ENCODE data around the gene AP3B1. TPM values are rescaled to one million over a fixed set of nuclear protein-coding genes. Genes with fewer than 3 reads are reported as not detected.
A peak's percentile ranks its signal among the peaks of the same experiment; 100 is the strongest.
"Not testable (repeated sequence)": the region's sequence is repeated elsewhere in the genome, so short reads cannot be mapped to it uniquely, and the experiment has no call there.

Gene AP3B1
- total RNA-seq, 4 donors from 2014 or later: 31.2 to 42.1 (median 36.2) TPM

DNA sequence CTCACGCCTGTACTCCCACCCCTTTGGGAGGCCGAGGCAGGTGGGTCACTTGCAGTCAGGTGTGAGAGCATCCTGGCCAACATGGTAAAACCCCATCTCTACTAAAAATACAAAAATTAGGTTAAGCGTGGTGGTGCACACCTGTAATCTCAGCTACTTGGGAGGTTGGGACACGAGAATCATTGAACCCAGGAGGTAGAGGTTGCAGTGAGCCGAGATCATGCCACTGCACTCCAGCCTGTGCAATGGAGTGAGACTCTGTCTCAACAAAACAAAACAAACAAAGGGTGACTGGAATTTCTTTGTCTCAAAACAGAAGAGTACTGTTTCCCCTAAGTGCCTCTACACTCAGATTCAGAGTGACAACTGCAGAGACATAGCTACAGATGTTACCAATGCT is 116.1 kb downstream of the AP3B1 start:
- 98% methylated on average over 5 of the region's 5 CpGs for WGBS
- H3K27ac ChIP-seq (replicated peaks in 1 of 4): no peak overlapping the region
- H3K4me1 ChIP-seq: no peaks in the 10 kb centered on the region
- DNase-seq (ENCODE audit: extremely low spot score): no peak
- peaks cover 11 to 45% (median 23%) of the 10 kb centered on the region in 4 donors for H3K36me3 ChIP-seq
- intact Hi-C loops (cut with DNase I): no loop called here
- H3K4me3 ChIP-seq: no peak overlapping the region
- H3K27me3 ChIP-seq: no peaks in the 10 kb centered on the region
- H3K9me3 ChIP-seq: no peaks in the 10 kb centered on the region
- TF ChIP-seq, protein P1, sequence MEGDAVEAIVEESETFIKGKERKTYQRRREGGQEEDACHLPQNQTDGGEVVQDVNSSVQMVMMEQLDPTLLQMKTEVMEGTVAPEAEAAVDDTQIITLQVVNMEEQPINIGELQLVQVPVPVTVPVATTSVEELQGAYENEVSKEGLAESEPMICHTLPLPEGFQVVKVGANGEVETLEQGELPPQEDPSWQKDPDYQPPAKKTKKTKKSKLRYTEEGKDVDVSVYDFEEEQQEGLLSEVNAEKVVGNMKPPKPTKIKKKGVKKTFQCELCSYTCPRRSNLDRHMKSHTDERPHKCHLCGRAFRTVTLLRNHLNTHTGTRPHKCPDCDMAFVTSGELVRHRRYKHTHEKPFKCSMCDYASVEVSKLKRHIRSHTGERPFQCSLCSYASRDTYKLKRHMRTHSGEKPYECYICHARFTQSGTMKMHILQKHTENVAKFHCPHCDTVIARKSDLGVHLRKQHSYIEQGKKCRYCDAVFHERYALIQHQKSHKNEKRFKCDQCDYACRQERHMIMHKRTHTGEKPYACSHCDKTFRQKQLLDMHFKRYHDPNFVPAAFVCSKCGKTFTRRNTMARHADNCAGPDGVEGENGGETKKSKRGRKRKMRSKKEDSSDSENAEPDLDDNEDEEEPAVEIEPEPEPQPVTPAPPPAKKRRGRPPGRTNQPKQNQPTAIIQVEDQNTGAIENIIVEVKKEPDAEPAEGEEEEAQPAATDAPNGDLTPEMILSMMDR (IDR thresholded peaks at IDR 0.05): no peak
- TF ChIP-seq POLR2AphosphoS5 (IDR thresholded peaks at IDR 0.05): no peak
- TF ChIP-seq EP300 (IDR thresholded peaks at IDR 0.05): no peak
- TF ChIP-seq POLR2A (IDR thresholded peaks at IDR 0.05; ENCODE audit: low read depth): no peak

DNA sequence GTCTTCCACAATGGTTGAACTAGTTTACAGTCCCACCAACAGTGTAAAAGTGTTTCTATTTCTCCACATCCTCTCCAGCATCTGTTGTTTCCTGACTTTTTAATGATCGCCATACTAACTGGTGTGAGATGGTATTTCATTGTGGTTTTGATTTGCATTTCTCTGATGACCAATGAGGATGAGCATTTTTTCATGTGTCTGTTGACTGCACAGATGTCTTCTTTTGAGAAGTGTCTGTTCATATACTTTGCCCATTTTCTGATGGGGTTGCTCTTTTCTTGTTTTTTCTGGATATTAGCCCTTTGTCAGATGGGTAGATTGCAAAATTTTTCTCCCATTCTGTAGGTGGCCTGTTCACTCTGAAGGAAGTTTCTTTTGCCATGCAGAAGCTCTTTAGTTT is 124.2 kb downstream of the AP3B1 start:
- H3K27ac ChIP-seq (replicated peaks in 1 of 4); H3K27me3 ChIP-seq; DNase-seq (ENCODE audit: extremely low spot score); H3K4me1 ChIP-seq; H3K4me3 ChIP-seq; H3K9me3 ChIP-seq; intact Hi-C loops (cut with DNase I): not testable (repeated sequence)
- 100% methylated on average over 1 of the region's 1 CpG for WGBS
- peaks cover 11 to 34% (median 28%) of the 10 kb centered on the region in 4 donors for H3K36me3 ChIP-seq

DNA sequence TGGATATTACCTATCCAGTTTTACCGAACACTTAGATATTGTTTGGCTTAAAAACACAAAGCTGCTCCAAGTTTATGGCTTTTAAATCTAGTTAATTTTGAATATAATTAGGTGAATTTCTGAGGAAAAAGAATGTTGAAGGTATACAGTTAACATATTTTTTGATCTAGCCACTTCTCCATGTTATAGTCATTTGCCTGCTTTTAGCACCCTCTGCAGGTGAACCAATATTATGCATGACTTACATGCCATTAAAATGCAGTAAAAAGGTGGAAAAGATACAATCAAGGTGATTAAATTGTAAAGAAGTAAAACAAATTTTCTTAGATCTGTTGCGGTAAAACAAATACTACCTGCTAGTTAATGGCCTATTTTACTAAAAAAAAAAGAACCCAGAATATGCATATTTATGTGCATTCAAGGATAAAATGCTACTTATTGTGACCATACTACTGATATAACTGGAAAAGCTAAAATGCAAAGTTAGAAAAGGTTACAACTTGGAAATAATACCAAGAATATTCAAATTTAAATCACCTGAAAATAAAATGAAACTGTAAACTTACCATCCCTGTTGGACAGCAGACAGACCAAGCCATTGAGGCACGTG is 132.1 kb downstream of the AP3B1 start:
- no peak for TF ChIP-seq POLR2A (IDR thresholded peaks at IDR 0.05; ENCODE audit: low read depth)
- TF ChIP-seq, protein P1 (IDR thresholded peaks at IDR 0.05): peak in 1 of 3 experiments; percentile 34
- H3K27me3 ChIP-seq: no peaks in the 10 kb centered on the region
- 100% methylated on average over 3 of the region's 3 CpGs for WGBS
- no peak overlapping the region for H3K4me3 ChIP-seq
- H3K4me1 ChIP-seq: no peaks in the 10 kb centered on the region
- H3K27ac ChIP-seq (replicated peaks in 1 of 4): no peak overlapping the region
- no peaks in the 10 kb centered on the region for H3K9me3 ChIP-seq
- intact Hi-C loops (cut with DNase I): no loop called here
- H3K36me3 ChIP-seq: peaks cover 0 to 46% (median 4%) of the 10 kb centered on the region in 4 donors
- no peak for DNase-seq (ENCODE audit: extremely low spot score)

DNA sequence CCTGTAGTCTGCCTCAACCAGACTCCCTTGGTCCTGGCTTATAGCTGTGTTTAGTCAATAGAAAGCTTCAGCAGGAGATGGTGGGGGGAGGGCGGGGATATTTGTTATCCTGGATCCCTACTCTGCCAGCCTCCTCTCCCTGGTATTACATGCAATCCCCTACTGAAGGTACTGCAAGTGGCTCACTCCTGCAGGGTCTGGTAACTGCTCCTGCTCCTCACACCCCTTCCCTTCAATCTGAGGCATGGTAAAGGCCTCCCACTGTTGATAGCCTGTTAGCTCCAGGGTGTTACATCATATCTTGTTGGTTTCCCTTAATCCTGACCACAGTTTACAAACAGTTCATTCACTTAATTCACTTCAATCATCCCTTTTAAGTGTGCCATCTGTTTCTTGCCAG is 137.5 kb downstream of the AP3B1 start:
- Histone ChIP-seq H3K4me3 (no peak overlapping the region), H3K27me3 (no peaks in the 10 kb centered on the region), H3K9me3 (no peaks in the 10 kb centered on the region), H3K36me3 (peaks cover 14 to 64% (median 25%) of the 10 kb centered on the region in 4 donors), H3K4me1 (no peaks in the 10 kb centered on the region), H3K27ac (replicated peaks in 1 of 4) (no peak overlapping the region)
- 94% methylated on average over 1 of the region's 1 CpG for WGBS
- TF ChIP-seq EP300 (IDR thresholded peaks at IDR 0.05) (no peak), POLR2AphosphoS5 (IDR thresholded peaks at IDR 0.05) (no peak)
- intact Hi-C loops (cut with DNase I): no loop called here
- DNase-seq (ENCODE audit: extremely low spot score): no peak

DNA sequence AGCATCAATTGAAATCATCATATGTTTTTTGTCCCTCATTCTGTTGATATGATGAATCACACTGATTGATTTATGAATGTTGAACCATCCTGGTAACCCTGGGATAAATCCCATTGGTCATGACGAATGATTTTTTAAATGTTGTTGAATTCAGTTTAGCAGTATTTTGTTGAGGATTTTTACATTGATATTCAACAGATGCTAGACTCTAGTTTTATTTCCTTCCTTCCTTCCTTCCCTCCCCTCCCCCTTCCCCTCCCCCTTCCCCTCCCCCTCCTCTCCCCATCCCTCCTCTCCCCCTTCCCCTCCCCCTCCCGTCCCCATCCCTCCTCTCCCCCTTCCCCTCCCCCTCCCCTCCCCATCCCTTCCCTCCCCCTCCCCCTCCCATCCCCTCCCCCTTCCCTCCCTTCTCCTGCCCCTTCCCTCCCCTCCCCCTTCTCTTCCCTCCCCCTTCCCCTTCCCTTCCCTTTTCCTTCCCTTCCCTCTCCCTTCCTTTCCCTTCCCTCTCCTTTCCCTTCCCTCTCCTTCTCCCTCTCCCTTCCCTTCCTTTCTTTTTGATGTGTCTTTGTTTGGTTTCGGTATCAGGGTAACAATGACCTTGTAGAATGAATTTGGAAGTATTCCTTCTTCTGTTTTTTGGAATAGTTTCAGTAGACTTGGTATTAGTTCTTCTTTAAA is 142.8 kb downstream of the AP3B1 start:
- no peaks in the 10 kb centered on the region for H3K9me3 ChIP-seq
- intact Hi-C loops (cut with DNase I): no loop called here
- peaks cover 14 to 44% (median 25%) of the 10 kb centered on the region in 4 donors for H3K36me3 ChIP-seq
- DNase-seq (ENCODE audit: extremely low spot score): no peak
- no peak overlapping the region for H3K4me3 ChIP-seq
- WGBS: 88% methylated on average over 3 of the region's 3 CpGs
- no peak overlapping the region for H3K27ac ChIP-seq (replicated peaks in 1 of 4)
- TF ChIP-seq, protein P1 (IDR thresholded peaks at IDR 0.05): no peak
- no peak for TF ChIP-seq EP300 (IDR thresholded peaks at IDR 0.05)
- TF ChIP-seq POLR2AphosphoS5 (IDR thresholded peaks at IDR 0.05): no peak
- no peak for TF ChIP-seq POLR2A (IDR thresholded peaks at IDR 0.05; ENCODE audit: low read depth)
- H3K4me1 ChIP-seq: no peaks in the 10 kb centered on the region
- no peaks in the 10 kb centered on the region for H3K27me3 ChIP-seq
